Activated CD4-positive, alpha-beta memory T cell treated with anti-CD3 and anti-CD28 coated beads, Interleukin-2, amount 10 ng/mL, durations not matched to agents 7 days and 5 days (primary cell): ENCODE data around the gene GCC1. TPM values are rescaled to one million over a fixed set of nuclear protein-coding genes. Genes with fewer than 3 reads are reported as not detected.

Experiments
- CTCF ChIA-PET: fragments of 350-600 bp; sonication (Branson Sonifier 250); formaldehyde crosslinking; loops from one replicate; lab custom pipeline; 2021; ENCODE audit warnings: antibody characterized with exemption, inconsistent platforms; lab: Charles Lee
- POLR2A ChIA-PET: fragments of 350-600 bp; sonication (Branson Sonifier 250); formaldehyde crosslinking; loops from one replicate; lab custom pipeline; 2021; ENCODE audit warnings: antibody characterized with exemption; lab: Charles Lee
- DNase-seq: peaks from one replicate; pipeline ENCODE4 v3.0.0-alpha.2; 2020
- H3K27ac Mint-ChIP-seq: one replicate; pipeline ENCODE4 v1.8.0; 2021; ENCODE audit warnings: mild to moderate bottlenecking, mixed read lengths
- H3K27me3 Mint-ChIP-seq: one replicate; pipeline ENCODE4 v1.8.0; 2021; ENCODE audit warnings: mixed read lengths
- H3K36me3 Mint-ChIP-seq: one replicate; pipeline ENCODE4 v1.8.0; 2021; ENCODE audit warnings: low read depth, mixed read lengths
- H3K4me1 Mint-ChIP-seq: one replicate; pipeline ENCODE4 v1.8.0; 2021; ENCODE audit warnings: mixed read lengths
- H3K4me3 Mint-ChIP-seq: one replicate; pipeline ENCODE4 v1.8.0; 2021; ENCODE audit warnings: mild to moderate bottlenecking, mixed read lengths
- H3K9me3 Mint-ChIP-seq: one replicate; pipeline ENCODE4 v1.8.0; 2021; ENCODE audit warnings: mixed read lengths
- total RNA-seq, 2 experiments: library from RNA; stranded (reverse); gene quantifications; one replicate each; pipeline ENCODE4 v1.2.3, GENCODE V29; 2021

The GCC1 gene
- total RNA-seq, 2 experiments from 2014 or later = 22.0 to 22.4 TPM

DNA sequence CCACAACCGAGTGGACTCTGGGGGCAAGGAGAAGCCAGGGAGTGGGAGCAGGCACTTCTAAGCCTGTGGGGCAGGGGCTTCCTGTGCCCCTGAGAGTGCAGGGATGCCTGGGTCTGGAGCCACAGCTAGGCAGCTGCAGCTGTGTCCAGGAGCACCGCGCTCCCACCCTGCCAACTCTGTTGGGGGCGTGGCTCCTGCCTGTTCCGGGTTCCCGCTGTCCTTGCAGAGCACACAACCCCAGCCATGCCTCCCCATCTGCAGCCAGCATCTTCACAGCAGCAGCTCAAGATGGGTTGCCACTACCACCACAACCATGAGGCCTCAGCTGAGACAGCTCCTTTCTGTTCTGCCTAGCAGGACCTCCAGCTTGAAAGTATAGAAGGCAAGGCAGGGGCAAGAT is 23.9 kb upstream of the GCC1 start:
- Mint-ChIP-seq H3K36me3 (no peaks in the 10 kb centered on the region), H3K4me3 (no peak overlapping the region), H3K27me3 (peaks cover 5% of the 10 kb centered on the region), H3K9me3 (no peaks in the 10 kb centered on the region), H3K4me1 (no peaks in the 10 kb centered on the region), H3K27ac (no peak overlapping the region)
- CTCF ChIA-PET = no interaction called here
- POLR2A ChIA-PET = no interaction called here
- DNase-seq = no peak

DNA sequence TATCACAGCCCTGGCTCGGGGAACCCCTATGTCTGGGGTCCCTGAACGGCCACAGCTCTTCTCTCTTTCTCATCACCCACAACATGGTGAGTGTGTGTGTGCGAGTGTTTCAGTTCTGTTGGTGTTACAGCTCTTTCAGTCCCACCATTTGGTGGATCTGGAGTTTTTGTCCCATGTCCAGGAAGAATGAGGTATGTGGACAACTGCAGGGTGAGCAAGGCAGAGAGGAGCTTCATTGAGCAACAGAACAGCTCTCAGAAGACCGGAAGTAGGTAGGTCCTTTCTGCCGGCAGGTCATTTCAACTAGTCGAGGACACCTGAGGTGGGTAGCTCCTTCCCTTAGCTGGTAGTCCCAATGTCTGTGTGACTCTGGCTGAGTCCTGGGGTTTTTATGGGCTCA is 23.1 kb upstream of the GCC1 start:
- no peaks in the 10 kb centered on the region for H3K36me3 Mint-ChIP-seq
- H3K4me1 Mint-ChIP-seq = no peaks in the 10 kb centered on the region
- H3K9me3 Mint-ChIP-seq = no peaks in the 10 kb centered on the region
- POLR2A ChIA-PET = no interaction called here
- no peak for DNase-seq
- H3K4me3 Mint-ChIP-seq = no peak overlapping the region
- no peaks in the 10 kb centered on the region for H3K27me3 Mint-ChIP-seq
- CTCF ChIA-PET = no interaction called here
- no peak overlapping the region for H3K27ac Mint-ChIP-seq

DNA sequence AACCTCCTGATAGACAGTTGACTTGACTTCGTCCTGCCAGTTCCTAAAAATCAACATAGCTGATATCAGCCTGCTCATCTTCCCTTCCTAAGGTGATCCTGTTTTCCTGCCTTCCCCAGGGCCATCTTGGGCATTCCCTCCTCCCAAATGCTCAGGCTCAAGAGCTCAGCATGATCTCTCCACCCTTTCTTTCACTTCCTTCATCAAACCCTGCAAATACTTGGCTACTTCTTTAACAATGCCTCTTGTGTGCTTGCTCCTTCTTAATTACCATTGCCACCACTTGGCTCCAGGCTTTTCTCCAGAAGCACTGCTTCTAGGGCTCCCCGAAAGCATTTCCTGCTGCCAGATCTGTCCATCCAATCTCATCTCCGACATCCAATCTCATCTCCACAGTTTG is 15.5 kb upstream of the GCC1 start:
- ChIA-PET CTCF (interaction anchor here (1.8 kb wide), 1 partner anchor 609 kb away, joined by 4 read pairs; no protein-coding TSS in a partner anchor), POLR2A (no interaction called here)
- no peak overlapping the region for H3K27ac Mint-ChIP-seq
- no peak for DNase-seq
- no peaks in the 10 kb centered on the region for H3K36me3 Mint-ChIP-seq
- H3K4me1 Mint-ChIP-seq = no peaks in the 10 kb centered on the region
- no peak overlapping the region for H3K4me3 Mint-ChIP-seq
- H3K9me3 Mint-ChIP-seq = no peaks in the 10 kb centered on the region
- H3K27me3 Mint-ChIP-seq = no peaks in the 10 kb centered on the region

DNA sequence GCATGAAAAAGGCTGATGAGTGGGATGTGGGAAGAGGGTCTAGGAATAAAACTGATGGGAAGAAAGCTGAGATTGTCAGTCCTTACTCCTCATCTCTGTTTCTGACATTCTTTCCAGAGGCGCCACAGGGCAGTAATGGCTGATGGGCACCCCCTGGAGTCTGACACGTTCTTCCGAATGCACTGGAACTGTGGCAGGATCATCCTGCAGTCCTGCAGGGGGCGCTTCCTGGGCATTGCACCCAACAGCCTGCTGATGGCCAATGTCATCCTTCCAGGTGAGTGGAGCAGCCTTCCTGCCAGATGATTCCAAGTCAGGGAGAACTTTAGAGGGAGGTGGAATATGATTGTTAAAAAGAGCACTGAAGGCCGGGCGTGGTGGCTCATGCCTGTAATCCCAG is 12.9 kb upstream of the GCC1 start:
- Mint-ChIP-seq H3K27ac (no peak overlapping the region), H3K4me1 (no peaks in the 10 kb centered on the region), H3K27me3 (no peaks in the 10 kb centered on the region), H3K36me3 (no peaks in the 10 kb centered on the region), H3K9me3 (no peaks in the 10 kb centered on the region), H3K4me3 (no peak overlapping the region)
- DNase-seq = no peak
- POLR2A ChIA-PET = no interaction called here
- CTCF ChIA-PET = no interaction called here

DNA sequence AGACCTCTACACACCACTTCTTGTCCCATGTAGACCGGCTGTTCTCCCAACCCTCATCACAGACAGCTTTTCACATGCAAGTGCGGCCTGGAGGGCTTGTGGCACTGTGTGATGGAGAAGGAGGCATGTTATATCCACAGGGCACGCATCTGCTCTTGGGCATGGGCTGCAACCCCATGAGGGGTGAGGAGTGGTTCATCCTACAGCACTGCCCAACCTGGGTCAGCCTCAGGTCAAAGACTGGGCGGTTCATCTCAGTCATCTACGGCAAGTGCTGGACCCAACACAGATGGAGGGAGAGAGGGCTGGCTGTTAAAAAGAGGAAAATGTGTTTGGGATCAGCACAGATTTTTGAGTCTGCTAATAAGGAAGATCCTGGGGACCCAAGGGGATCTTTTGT is 10.3 kb upstream of the GCC1 start:
- no peak for DNase-seq
- H3K4me3 Mint-ChIP-seq = no peak overlapping the region
- POLR2A ChIA-PET = no interaction called here
- H3K4me1 Mint-ChIP-seq = peaks cover 2% of the 10 kb centered on the region
- no peaks in the 10 kb centered on the region for H3K27me3 Mint-ChIP-seq
- H3K9me3 Mint-ChIP-seq = no peaks in the 10 kb centered on the region
- peaks cover 12% of the 10 kb centered on the region for H3K36me3 Mint-ChIP-seq
- no peak overlapping the region for H3K27ac Mint-ChIP-seq
- CTCF ChIA-PET = no interaction called here

DNA sequence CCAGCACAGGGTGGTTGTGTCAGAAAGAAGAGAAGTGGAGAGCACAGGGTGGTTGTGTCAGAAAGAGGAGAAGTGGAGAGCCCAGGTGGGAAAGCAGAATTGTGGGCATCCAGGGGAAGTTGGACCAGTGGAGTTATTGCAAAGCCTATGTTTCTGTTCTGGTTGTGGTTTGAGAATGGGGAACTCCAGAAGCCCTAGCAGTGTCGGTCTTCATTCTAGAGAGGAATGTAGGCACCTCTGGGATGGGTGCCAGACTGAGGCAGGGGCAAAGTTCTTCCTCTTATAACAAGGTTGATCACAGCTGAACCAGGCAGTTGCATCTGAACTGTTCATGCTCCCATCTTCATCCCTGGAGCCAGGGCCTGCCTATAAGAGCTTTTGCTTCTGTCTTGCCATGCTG is 9.1 kb upstream of the GCC1 start:
- no peak overlapping the region for H3K27ac Mint-ChIP-seq
- no peaks in the 10 kb centered on the region for H3K27me3 Mint-ChIP-seq
- peaks cover 23% of the 10 kb centered on the region for H3K36me3 Mint-ChIP-seq
- CTCF ChIA-PET = no interaction called here
- no peaks in the 10 kb centered on the region for H3K9me3 Mint-ChIP-seq
- DNase-seq = no peak
- no peak overlapping the region for H3K4me3 Mint-ChIP-seq
- H3K4me1 Mint-ChIP-seq = peaks cover 9% of the 10 kb centered on the region
- POLR2A ChIA-PET = no interaction called here

DNA sequence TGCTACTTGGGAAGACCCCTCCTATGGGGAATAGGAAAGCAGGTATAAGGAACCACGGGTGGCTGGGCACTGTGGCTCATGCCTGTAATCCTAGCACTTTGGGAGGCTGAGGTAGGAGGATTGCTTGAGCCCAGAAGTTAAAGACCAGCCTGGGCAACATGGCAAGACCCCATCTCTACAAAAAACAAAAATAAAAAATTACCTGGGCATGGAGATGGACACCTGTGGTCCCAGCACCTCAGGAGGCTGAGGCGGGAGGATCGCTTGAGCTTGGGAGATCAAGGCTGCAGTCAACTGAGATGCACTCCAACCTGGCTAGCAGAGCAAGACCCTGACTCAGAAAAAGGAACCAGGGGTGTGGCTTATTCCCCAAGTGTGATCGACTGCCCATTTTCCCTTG is 7.2 kb upstream of the GCC1 start:
- H3K27ac Mint-ChIP-seq = no peak overlapping the region
- H3K36me3 Mint-ChIP-seq = peaks cover 27% of the 10 kb centered on the region
- no peaks in the 10 kb centered on the region for H3K9me3 Mint-ChIP-seq
- no peak overlapping the region for H3K4me3 Mint-ChIP-seq
- ChIA-PET POLR2A (interaction anchor here (1.0 to 1.3 kb wide), 2 partner anchors 7 to 201 kb away, joined by 3 to 4 read pairs; partner anchors contain the start of gene GCC1), CTCF (no interaction called here)
- peaks cover 15% of the 10 kb centered on the region for H3K4me1 Mint-ChIP-seq
- no peaks in the 10 kb centered on the region for H3K27me3 Mint-ChIP-seq
- DNase-seq = no peak

DNA sequence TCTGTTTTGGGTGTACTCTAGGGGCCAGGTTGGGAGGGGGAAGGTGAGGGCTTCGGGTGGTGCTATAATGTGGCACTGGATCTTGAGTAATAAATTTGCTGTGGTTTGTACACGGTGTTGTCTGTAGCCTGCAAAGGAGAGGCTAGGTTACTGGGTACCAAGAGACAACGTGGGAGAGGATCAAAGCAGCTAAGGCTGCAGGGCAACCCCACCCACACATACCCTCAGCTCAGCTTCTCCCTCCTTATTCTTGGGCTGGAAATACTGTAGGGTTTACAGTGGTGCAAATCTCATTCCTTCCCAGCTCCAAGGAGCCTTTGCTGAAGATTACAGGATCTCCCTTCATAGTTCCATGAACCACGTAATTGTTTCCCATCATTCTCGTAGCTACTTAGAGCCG is 6.2 kb upstream of the GCC1 start:
- peaks cover 16% of the 10 kb centered on the region for H3K4me1 Mint-ChIP-seq
- ChIA-PET CTCF (no interaction called here), POLR2A (no interaction called here)
- no peak for DNase-seq
- H3K27ac Mint-ChIP-seq = no peak overlapping the region
- H3K9me3 Mint-ChIP-seq = no peaks in the 10 kb centered on the region
- no peak overlapping the region for H3K4me3 Mint-ChIP-seq
- H3K27me3 Mint-ChIP-seq = no peaks in the 10 kb centered on the region
- peaks cover 27% of the 10 kb centered on the region for H3K36me3 Mint-ChIP-seq

DNA sequence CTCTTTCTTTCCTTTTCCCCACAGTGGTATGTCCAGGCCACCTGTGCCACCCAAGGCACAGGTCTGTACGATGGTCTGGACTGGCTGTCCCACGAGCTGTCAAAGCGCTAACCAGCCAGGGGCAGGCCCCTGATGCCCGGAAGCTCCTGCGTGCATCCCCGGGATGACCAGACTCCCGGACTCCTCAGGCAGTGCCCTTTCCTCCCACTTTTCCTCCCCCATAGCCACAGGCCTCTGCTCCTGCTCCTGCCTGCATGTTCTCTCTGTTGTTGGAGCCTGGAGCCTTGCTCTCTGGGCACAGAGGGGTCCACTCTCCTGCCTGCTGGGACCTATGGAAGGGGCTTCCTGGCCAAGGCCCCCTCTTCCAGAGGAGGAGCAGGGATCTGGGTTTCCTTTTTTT is 5.8 kb upstream of the GCC1 start:
- peaks cover 27% of the 10 kb centered on the region for H3K36me3 Mint-ChIP-seq
- no peak overlapping the region for H3K27ac Mint-ChIP-seq
- peaks cover 19% of the 10 kb centered on the region for H3K4me1 Mint-ChIP-seq
- ChIA-PET CTCF (no interaction called here), POLR2A (no interaction called here)
- H3K4me3 Mint-ChIP-seq = no peak overlapping the region
- no peak for DNase-seq
- no peaks in the 10 kb centered on the region for H3K9me3 Mint-ChIP-seq
- no peaks in the 10 kb centered on the region for H3K27me3 Mint-ChIP-seq

DNA sequence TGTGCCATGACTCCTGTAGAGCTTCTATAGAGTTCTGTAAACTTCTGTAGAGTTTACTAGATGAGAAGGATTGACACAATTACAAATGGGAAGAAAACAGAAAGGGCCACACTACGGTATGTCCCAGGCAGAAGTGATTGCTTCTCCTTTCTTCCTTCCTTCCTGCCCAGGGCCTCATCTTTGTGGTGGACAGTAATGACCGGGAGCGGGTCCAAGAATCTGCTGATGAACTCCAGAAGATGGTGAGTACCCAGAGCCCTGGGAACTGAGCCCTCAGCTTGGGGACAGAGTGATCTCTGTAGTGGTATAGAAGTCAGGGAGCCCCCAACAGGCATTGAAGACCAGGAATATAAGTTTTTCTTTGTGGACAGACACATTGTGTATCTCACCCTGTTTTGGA is 4.5 kb upstream of the GCC1 start:
- ChIA-PET CTCF (no interaction called here), POLR2A (no interaction called here)
- peaks cover 28% of the 10 kb centered on the region for H3K4me1 Mint-ChIP-seq
- peak overlapping the region; percentile 93 for H3K4me3 Mint-ChIP-seq
- peaks cover 27% of the 10 kb centered on the region for H3K36me3 Mint-ChIP-seq
- peak overlapping the region; percentile 14 for H3K27ac Mint-ChIP-seq
- no peak for DNase-seq
- H3K9me3 Mint-ChIP-seq = no peaks in the 10 kb centered on the region
- no peaks in the 10 kb centered on the region for H3K27me3 Mint-ChIP-seq

DNA sequence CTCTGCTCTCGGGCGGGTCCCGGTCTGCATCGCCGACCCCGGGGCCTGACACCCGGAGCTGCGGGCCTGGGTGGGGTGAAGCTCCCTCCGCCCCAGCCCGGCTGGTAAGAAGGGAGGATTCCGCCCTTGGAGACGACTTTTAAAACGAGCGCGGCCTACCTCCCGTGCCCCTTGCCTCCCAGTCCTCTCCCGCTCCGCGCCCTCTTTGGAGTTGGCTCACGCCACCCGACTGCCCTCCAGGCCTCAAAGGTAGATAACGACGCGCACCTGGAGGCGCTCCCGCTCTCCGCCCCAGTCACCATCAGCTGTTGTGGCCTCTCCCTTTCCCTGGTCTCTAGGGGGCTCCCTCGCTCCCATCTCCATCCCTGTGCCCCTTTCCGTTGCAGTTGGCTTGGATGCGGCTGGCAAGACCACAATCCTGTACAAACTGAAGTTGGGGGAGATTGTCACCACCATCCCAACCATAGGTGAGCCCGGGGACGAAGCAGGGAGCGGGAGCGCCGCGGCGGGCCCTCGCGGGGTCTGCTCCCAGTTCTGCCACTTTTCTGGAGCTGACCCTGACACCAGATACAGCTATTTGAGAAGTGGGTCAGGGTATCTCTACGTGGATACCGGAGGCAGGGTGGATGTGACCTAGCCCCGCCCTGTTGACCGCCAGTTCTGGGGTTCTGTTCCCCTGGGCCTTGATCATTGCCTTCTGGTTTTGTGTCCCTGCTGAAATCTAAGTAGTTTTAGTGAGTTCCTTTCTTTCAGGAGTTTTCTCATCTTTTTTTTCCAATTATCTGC is 3.5 kb upstream of the GCC1 start:
- H3K4me1 Mint-ChIP-seq = peaks cover 38% of the 10 kb centered on the region
- H3K27me3 Mint-ChIP-seq = no peaks in the 10 kb centered on the region
- ChIA-PET CTCF (interaction anchor here (0.8 to 1.2 kb wide), 2 partner anchors 64 to 75 kb away, joined by 3 to 4 read pairs; no protein-coding TSS in a partner anchor), POLR2A (interaction anchor here (1.1 to 1.2 kb wide), 3 partner anchors 63 to 197 kb away, joined by 3 to 9 read pairs (median 5); partner anchors contain the start of gene ZNF800)
- peaks cover 30% of the 10 kb centered on the region for H3K36me3 Mint-ChIP-seq
- H3K4me3 Mint-ChIP-seq = peak overlapping the region; percentile 93
- no peaks in the 10 kb centered on the region for H3K9me3 Mint-ChIP-seq
- DNase-seq = peak; percentile 36
- H3K27ac Mint-ChIP-seq = peak overlapping the region; percentile 84

DNA sequence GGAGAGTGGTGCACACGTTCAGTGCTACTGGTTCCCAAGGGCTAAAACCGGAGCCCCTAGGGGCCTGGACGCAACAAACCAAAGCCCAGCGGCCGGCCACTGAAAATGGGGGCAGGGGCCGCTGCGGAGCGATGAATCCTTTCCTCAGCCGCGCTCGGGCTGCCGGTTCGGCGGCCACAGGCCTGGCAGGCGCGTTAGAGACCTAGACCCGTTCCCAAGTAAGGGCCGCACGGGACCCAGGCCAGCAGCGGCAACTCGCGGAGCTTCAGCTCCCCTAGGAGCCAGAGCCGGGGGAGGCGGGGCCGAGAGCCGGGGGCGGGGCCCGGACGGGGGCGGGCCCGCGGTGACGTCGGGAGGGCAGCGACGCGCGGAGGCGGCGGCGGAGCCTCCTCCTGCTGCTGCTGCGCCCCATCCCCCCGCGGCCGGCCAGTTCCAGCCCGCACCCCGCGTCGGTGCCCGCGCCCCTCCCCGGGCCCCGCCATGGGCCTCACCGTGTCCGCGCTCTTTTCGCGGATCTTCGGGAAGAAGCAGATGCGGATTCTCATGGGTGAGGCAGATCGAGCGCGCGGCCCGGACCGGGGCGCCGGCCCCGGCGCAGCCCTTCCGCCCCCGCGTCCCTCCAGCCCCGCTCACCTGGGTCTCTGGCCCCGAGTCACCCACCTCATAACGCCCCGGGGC is 2.8 kb upstream of the GCC1 start, which contains the start of gene ARF5:
ARF5 (plus strand) TSS at position 393 of the 678 bp plus-strand sequence; CDS start at position 481, 88 bp downstream.
- Mint-ChIP-seq H3K4me1 (peaks cover 45% of the 10 kb centered on the region), H3K4me3 (peak within 1 kb of the TSS; percentile 93), H3K27ac (peak within 1 kb of the TSS; percentile 84), H3K27me3 (no peaks in the 10 kb centered on the region), H3K36me3 (peaks cover 38% of the 10 kb centered on the region), H3K9me3 (no peaks in the 10 kb centered on the region)
- ChIA-PET POLR2A (interaction anchor here (1.1 to 4.7 kb wide), 5 partner anchors 63 to 196 kb away, joined by 3 to 35 read pairs (median 7); partner anchors contain the start of gene ZNF800), CTCF (interaction anchor here (0.8 to 1.2 kb wide), 2 partner anchors 65 to 74 kb away, joined by 3 to 4 read pairs; no protein-coding TSS in a partner anchor)
- DNase-seq = peak; percentile 89

DNA sequence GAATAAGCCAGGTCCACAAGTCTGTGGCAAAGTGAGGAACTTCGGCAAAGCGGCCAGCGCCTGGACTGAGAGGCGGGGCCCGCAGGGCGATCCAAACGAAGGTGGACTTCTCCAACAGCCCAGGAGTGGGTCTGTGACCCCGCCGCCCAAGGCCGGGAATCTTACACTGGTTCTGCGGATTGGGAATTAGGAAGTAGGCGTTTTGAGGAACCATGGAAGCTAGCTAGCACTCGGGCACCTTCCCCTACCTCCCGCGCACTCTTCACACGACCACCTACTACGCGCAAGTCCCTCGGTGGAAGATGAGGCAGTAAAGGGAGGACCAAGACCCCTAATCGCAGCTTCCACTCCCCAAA is 2.2 kb upstream of the GCC1 start:
- CTCF ChIA-PET = no interaction called here
- no peaks in the 10 kb centered on the region for H3K9me3 Mint-ChIP-seq
- H3K4me3 Mint-ChIP-seq = peak overlapping the region; percentile 34
- no peak overlapping the region for H3K27ac Mint-ChIP-seq
- no peaks in the 10 kb centered on the region for H3K27me3 Mint-ChIP-seq
- POLR2A ChIA-PET = interaction anchor here (1.2 to 4.7 kb wide), 3 partner anchors 64 to 195 kb away, joined by 3 to 35 read pairs (median 7); partner anchors contain the start of gene ZNF800
- DNase-seq = no peak
- H3K36me3 Mint-ChIP-seq = peaks cover 42% of the 10 kb centered on the region
- peaks cover 50% of the 10 kb centered on the region for H3K4me1 Mint-ChIP-seq
